Renal cortex interstitium (tissue), 11 donors: ENCODE data around the gene LGALS12. TPM values are rescaled to one million over a fixed set of nuclear protein-coding genes. Genes with fewer than 3 reads are reported as not detected.
"Not testable (repeated sequence)": the region's sequence is repeated elsewhere in the genome, so short reads cannot be mapped to it uniquely, and the experiment has no call there.

Experiments used
- DNase-seq, 11 donors: peaks; one replicate each; pipeline ENCODE4 v3.0.0-alpha.2; 2013; ENCODE audit warnings: low read depth in 9 of 11, low spot score in 4 of 11; ENCODE audit errors: extremely low read depth in 1 of 11
- polyA plus RNA-seq, 3 donors: library from polyadenylated mRNA; unstranded; fragments of 120-200 nt; gene quantifications; one replicate each; pipeline ENCODE4 v1.2.1, GENCODE V29; 2013; ENCODE audit not compliant: insufficient read length in 3 of 3

The LGALS12 gene
- polyA plus RNA-seq, 3 donors, result 0.12 to 0.34 (median 0.17) TPM

GRCh38 chr11:63528729-63529278 lies 22.9 kb downstream of the LGALS12 start:
- not testable (repeated sequence) for DNase-seq

GRCh38 chr11:63529373-63529772 lies 23.5 kb downstream of the LGALS12 start:
- DNase-seq, result not testable (repeated sequence)

- no peak for DNase-seq
Observed at GRCh38 chr11:63530021-63530420, 24.1 kb downstream of the LGALS12 start.

GRCh38 chr11:63531074-63531792 lies 25.3 kb downstream of the LGALS12 start:
- DNase-seq, result not testable (repeated sequence)

GRCh38 chr11:63532117-63532516 lies 26.2 kb downstream of the LGALS12 start:
- DNase-seq, result no peak

GRCh38 chr11:63532799-63533475 lies 27.1 kb downstream of the LGALS12 start:
- DNase-seq, result no peak

GRCh38 chr11:63534076-63534475 lies 28.2 kb downstream of the LGALS12 start:
- DNase-seq, result no peak

- no peak for DNase-seq
Observed at GRCh38 chr11:63534895-63535461, 29.1 kb downstream of the LGALS12 start.

GRCh38 chr11:63535734-63536133 lies 29.9 kb downstream of the LGALS12 start:
- DNase-seq, result no peak

GRCh38 chr11:63536669-63537292 lies 30.9 kb downstream of the LGALS12 start, which contains the start of gene PLAAT4:
TSS of gene PLAAT4 (plus strand) at chr11:63536808. CDS start at chr11:63536869, 61 bp downstream.
- DNase-seq, result peak in 1 of 11 donors; percentile 29

- DNase-seq, result peak in 1 of 11 donors; percentile 20
Observed at GRCh38 chr11:63537293-63538101, 31.6 kb downstream of the LGALS12 start.

GRCh38 chr11:63542506-63542905 lies 36.6 kb downstream of the LGALS12 start:
- DNase-seq, result not testable (repeated sequence)

GRCh38 chr11:63543711-63544110 lies 37.8 kb downstream of the LGALS12 start:
- no peak for DNase-seq

GRCh38 chr11:63547061-63547460 lies 41.2 kb downstream of the LGALS12 start:
- no peak for DNase-seq

- no peak for DNase-seq
Observed at GRCh38 chr11:63548178-63548577, 42.3 kb downstream of the LGALS12 start.

- no peak for DNase-seq
Observed at GRCh38 chr11:63549411-63549810, 43.5 kb downstream of the LGALS12 start.

GRCh38 chr11:63550156-63550700 lies 44.3 kb downstream of the LGALS12 start:
- DNase-seq, result not testable (repeated sequence)
